ENCODE data around the gene HSF2.

GRCh38 chr6:122432816-122433215, 33.4 kb downstream of the HSF2 start:
- TF ChIP-seq SP2 (CRISPR knock-in tag; IDR thresholded peaks at IDR 0.05) = no peak
- TF ChIP-seq MYC (CRISPR knock-in tag; IDR thresholded peaks at IDR 0.05; ENCODE audit: borderline replicate concordance) = no peak
- no peak for TF ChIP-seq NFIC (IDR thresholded peaks at IDR 0.05; ENCODE audit: low read length)
- no peak for TF ChIP-seq RXRA (CRISPR knock-in tag; IDR thresholded peaks at IDR 0.05)
- TF ChIP-seq PHB2 (IDR thresholded peaks at IDR 0.05; ENCODE audit: partially characterized antibody) = no peak
- TF ChIP-seq SUZ12 (IDR thresholded peaks at IDR 0.05; ENCODE audit: low read depth, low read length) = no peak
- no peak for TF ChIP-seq USF2 (IDR thresholded peaks at IDR 0.05; ENCODE audit: low read depth, low read length)
- no peak for TF ChIP-seq USF2 (CRISPR knock-in tag; IDR thresholded peaks at IDR 0.05; ENCODE audit: borderline replicate concordance)
- TF ChIP-seq ATF2 (CRISPR knock-in tag; IDR thresholded peaks at IDR 0.05) = no peak
- no peak for TF ChIP-seq NKX3-1 (CRISPR knock-in tag; IDR thresholded peaks at IDR 0.05)
- TF ChIP-seq ZNF598 (CRISPR knock-in tag; IDR thresholded peaks at IDR 0.05; ENCODE audit: borderline replicate concordance) = no peak
- no peak for TF ChIP-seq ZNF33A (CRISPR knock-in tag; IDR thresholded peaks at IDR 0.05; ENCODE audit: borderline replicate concordance)
- no peak for TF ChIP-seq TCF7L2 (IDR thresholded peaks at IDR 0.05; ENCODE audit: low read depth, low read length)
